Parathyroid adenoma (tissue), 2 donors: ENCODE measurements around the gene VPS13D.

Experiments used
- H2AFZ ChIP-seq: fragments of 300-600 bp; sonication (generic); one replicate; pipeline ENCODE4 v1.7.0; 2017; ENCODE audit warnings: antibody characterized with exemption, mild to moderate bottlenecking
- H3K27ac ChIP-seq: fragments of 300-600 bp; sonication (generic); one replicate; pipeline ENCODE4 v1.7.0; 2017
- H3K27me3 ChIP-seq: fragments of 300-600 bp; sonication (generic); one replicate; pipeline ENCODE4 v1.7.0; 2017; ENCODE audit warnings: low read length; ENCODE audit not compliant: control insufficient read depth, insufficient read depth
- H3K36me3 ChIP-seq: fragments of 300-600 bp; sonication (generic); one replicate; pipeline ENCODE4 v1.7.0; 2017; ENCODE audit warnings: low read length; ENCODE audit not compliant: control insufficient read depth, insufficient read depth
- H3K4me1 ChIP-seq: fragments of 300-600 bp; sonication (generic); one replicate; pipeline ENCODE4 v1.7.0; 2017; ENCODE audit warnings: control low read depth
- H3K4me2 ChIP-seq: fragments of 300-600 bp; sonication (generic); one replicate; pipeline ENCODE4 v1.7.0; 2017; ENCODE audit warnings: low read length
- H3K4me3 ChIP-seq: fragments of 300-600 bp; sonication (generic); one replicate; pipeline ENCODE4 v1.7.0; 2017; ENCODE audit warnings: low read depth, low read length
- H3K79me2 ChIP-seq: fragments of 300-600 bp; sonication (generic); one replicate; pipeline ENCODE4 v1.7.0; 2017; ENCODE audit warnings: control low read depth
- H3K9ac ChIP-seq: fragments of 300-600 bp; sonication (generic); one replicate; pipeline ENCODE4 v1.7.0; 2017; ENCODE audit warnings: mild to moderate bottlenecking
- H3K9me3 ChIP-seq: fragments of 300-600 bp; sonication (generic); one replicate; pipeline ENCODE4 v1.7.0; 2017; ENCODE audit warnings: low read length; ENCODE audit not compliant: control insufficient read depth
- CTCF ChIP-seq: fragments of 300-600 bp; sonication (generic); IDR thresholded peaks from one replicate; pipeline ENCODE4 v1.7.0; 2017; ENCODE audit warnings: antibody characterized with exemption, mild to moderate bottlenecking
- donor health status: primary hyperparathyroidism.

VPS13D gene

GRCh38 chr1:12549460-12550349 is 319.9 kb downstream of the VPS13D start:
- Histone ChIP-seq H3K4me2 (peak overlapping the region; percentile 55), H2AFZ (peak overlapping the region; percentile 56), H3K36me3 (no peaks in the 10 kb centered on the region), H3K4me3 (peak overlapping the region; percentile 28), H3K4me1 (peaks cover 4% of the 10 kb centered on the region), H3K79me2 (no peaks in the 10 kb centered on the region), H3K27ac (peak overlapping the region; percentile 9), H3K27me3 (no peaks in the 10 kb centered on the region), H3K9ac (no peak overlapping the region), H3K9me3 (no peaks in the 10 kb centered on the region)
- TF ChIP-seq CTCF = no peak

GRCh38 chr1:12551584-12551983 is 321.8 kb downstream of the VPS13D start:
- TF ChIP-seq CTCF = no peak
- Histone ChIP-seq H3K27ac (no peak overlapping the region), H3K4me1 (peaks cover 4% of the 10 kb centered on the region)

GRCh38 chr1:12552111-12552888 is 322.5 kb downstream of the VPS13D start:
- H3K4me2 ChIP-seq = no peak overlapping the region
- no peaks in the 10 kb centered on the region for H3K79me2 ChIP-seq
- H3K27me3 ChIP-seq = no peaks in the 10 kb centered on the region
- no peaks in the 10 kb centered on the region for H3K9me3 ChIP-seq
- no peak overlapping the region for H3K4me3 ChIP-seq
- H3K36me3 ChIP-seq = no peaks in the 10 kb centered on the region
- H3K9ac ChIP-seq = no peak overlapping the region
- H3K4me1 ChIP-seq = peaks cover 4% of the 10 kb centered on the region
- no peak overlapping the region for H3K27ac ChIP-seq
- no peak overlapping the region for H2AFZ ChIP-seq
- TF ChIP-seq CTCF = no peak

More at GRCh38 chr1:12551584-12551983, 321.8 kb downstream of the VPS13D start:
- no peak overlapping the region for H3K9ac ChIP-seq
- H3K27me3 ChIP-seq = no peaks in the 10 kb centered on the region
- no peak overlapping the region for H2AFZ ChIP-seq
- H3K4me3 ChIP-seq = no peak overlapping the region
- no peaks in the 10 kb centered on the region for H3K9me3 ChIP-seq
- H3K36me3 ChIP-seq = no peaks in the 10 kb centered on the region
- H3K4me2 ChIP-seq = no peak overlapping the region
- no peaks in the 10 kb centered on the region for H3K79me2 ChIP-seq

- Histone ChIP-seq H3K9ac (no peak overlapping the region), H2AFZ (no peak overlapping the region), H3K4me3 (no peak overlapping the region), H3K4me2 (no peak overlapping the region), H3K27me3 (no peaks in the 10 kb centered on the region), H3K79me2 (no peaks in the 10 kb centered on the region), H3K36me3 (no peaks in the 10 kb centered on the region), H3K4me1 (peaks cover 4% of the 10 kb centered on the region), H3K9me3 (no peaks in the 10 kb centered on the region), H3K27ac (no peak overlapping the region)
- TF ChIP-seq CTCF = no peak
Measured at GRCh38 chr1:12552951-12553921, 323.4 kb downstream of the VPS13D start.
